ENCODE data around the gene CCDC15. TPM values are rescaled to one million over a fixed set of nuclear protein-coding genes. Genes with fewer than 3 reads are reported as not detected.

Gene CCDC15
- total and polyA plus RNA-seq, 2 experiments from 2014 or later = 2.9 to 3.3 TPM

- TF ChIP-seq ZNF462 (CRISPR knock-in tag; IDR thresholded peaks at IDR 0.05) (no peak), POLR2AphosphoS5 (IDR thresholded peaks at IDR 0.05; ENCODE audit: low read depth) (no peak), EZH2 (IDR thresholded peaks at IDR 0.05; ENCODE audit: low read depth, unreplicated experiment) (no peak), NANOG (IDR thresholded peaks at IDR 0.05; ENCODE audit: borderline replicate concordance) (no peak), JUNB (IDR thresholded peaks at IDR 0.05; ENCODE audit: unreplicated experiment) (no peak)
These were observed 34.1 kb upstream of the CCDC15 start (continued) for GRCh38 chr11:124919898-124920297.

GRCh38 chr11:124920356-124920755 is 33.6 kb upstream of the CCDC15 start:
- Histone ChIP-seq H3K4me3 (peak overlapping the region; percentile 56), H2AFZ (peak overlapping the region; percentile 91), H3K27me3 (ENCODE audit: insufficient read depth) (peaks cover 69% of the 10 kb centered on the region), H3K4me1 (ENCODE audit: insufficient read depth) (no peaks in the 10 kb centered on the region), H3K4me2 (peak overlapping the region; percentile 83), H3K36me3 (ENCODE audit: insufficient read depth) (no peaks in the 10 kb centered on the region), H3K27ac (ENCODE audit: low read depth) (no peak overlapping the region), H3F3A (replicated peaks; ENCODE audit: low read depth) (0 out of 2 replicates have a peak, but pooled peaks cover 3% of the 10 kb centered on the region), H3K9me2 (ENCODE audit: insufficient read depth) (peaks cover 12% of the 10 kb centered on the region; the same call in 1 of the 2 replicates), H4K20me1 (replicated peaks; ENCODE audit: insufficient read depth) (no peaks in the 10 kb centered on the region), H3K79me2 (replicated peaks; ENCODE audit: insufficient read depth) (no peaks in the 10 kb centered on the region)
- peaks cover 50% of the 10 kb centered on the region for H3K27me3 Mint-ChIP-seq (ENCODE audit: insufficient read depth, low read depth, poor library complexity)
- no peak overlapping the region for H3K27ac Mint-ChIP-seq
- no peaks in the 10 kb centered on the region; the same call in 1 of the 3 replicates for H3K36me3 Mint-ChIP-seq (ENCODE audit: low read depth)
- H3K4me1 Mint-ChIP-seq = peaks cover 3% of the 10 kb centered on the region; the same call in 1 of the 3 replicates
- DNase-seq (ENCODE audit: low spot score) = no peak
- peaks cover 19% of the 10 kb centered on the region for H3K9me3 Mint-ChIP-seq
- H3K4me3 Mint-ChIP-seq = peak overlapping the region; percentile 67
- ATAC-seq = no peak
- no peak for TF ChIP-seq CREB1 (CRISPR knock-in tag; IDR thresholded peaks at IDR 0.05; ENCODE audit: low read depth)
- TF ChIP-seq CTCF (conservative IDR thresholded peaks at IDR 0.05; ENCODE audit: low read depth in 2 of 2) = no peak
- no peak for TF ChIP-seq ETS1 (IDR thresholded peaks at IDR 0.05)
- no peak for TF ChIP-seq JUNB (IDR thresholded peaks at IDR 0.05; ENCODE audit: unreplicated experiment)
- TF ChIP-seq EZH2phosphoT487 (IDR thresholded peaks at IDR 0.05; ENCODE audit: unreplicated experiment) = no peak
- no peak for TF ChIP-seq STAT1 (IDR thresholded peaks at IDR 0.05; ENCODE audit: unreplicated experiment)
